Stimulated activated CD8-positive, alpha-beta memory T cell treated with anti-CD3 and anti-CD28 coated beads, Interleukin-2, amount 100 ng/mL, for 1 hour (primary cell): ENCODE data around the gene NKTR.

Experiments used
- DNase-seq, 2 donors: peaks; one replicate each; pipeline ENCODE4 v3.0.0-alpha.2; 2020; ENCODE audit warnings: low read depth in 2 of 2

Gene NKTR

GRCh38 chr3:42681361-42682038 is 81.0 kb downstream of the NKTR start:
- no peak for DNase-seq

GRCh38 chr3:42682301-42683070 is 82.0 kb downstream of the NKTR start:
- no peak for DNase-seq

GRCh38 chr3:42683875-42684598 is 83.6 kb downstream of the NKTR start:
- DNase-seq: no peak

GRCh38 chr3:42684632-42685362 is 84.3 kb downstream of the NKTR start:
- DNase-seq: no peak

GRCh38 chr3:42685363-42685881 is 84.9 kb downstream of the NKTR start, which contains the start of gene KLHL40:
KLHL40 (plus strand) TSS chr3:42685537; CDS start chr3:42685619, 82 bp downstream.
- DNase-seq: no peak

GRCh38 chr3:42685891-42686820 is 85.7 kb downstream of the NKTR start:
- no peak for DNase-seq

GRCh38 chr3:42686832-42687650 is 86.6 kb downstream of the NKTR start:
- no peak for DNase-seq

- DNase-seq: no peak
These were observed 87.5 kb downstream of the NKTR start for GRCh38 chr3:42688016-42688415.

- DNase-seq: no peak
These were observed 88.3 kb downstream of the NKTR start for GRCh38 chr3:42688487-42689420.

- no peak for DNase-seq
These were observed 89.0 kb downstream of the NKTR start for GRCh38 chr3:42689421-42690014.

GRCh38 chr3:42690191-42690590 is 89.7 kb downstream of the NKTR start:
- no peak for DNase-seq

- DNase-seq: no peak
These were observed 90.5 kb downstream of the NKTR start for GRCh38 chr3:42690766-42691680.

- DNase-seq: no peak
These were observed 91.6 kb downstream of the NKTR start for GRCh38 chr3:42691816-42692666.

- DNase-seq: no peak
These were observed 92.4 kb downstream of the NKTR start for GRCh38 chr3:42692667-42693529.

GRCh38 chr3:42693530-42693930 is 93.0 kb downstream of the NKTR start:
- no peak for DNase-seq
